H9 (cell line): ENCODE data around the gene LGALS4. TPM values are rescaled to one million over a fixed set of nuclear protein-coding genes. Genes with fewer than 3 reads are reported as not detected.
"Not testable (repeated sequence)": the region's sequence is repeated elsewhere in the genome, so short reads cannot be mapped to it uniquely, and the experiment has no call there.

Source experiments
- DNase-seq: peaks from one replicate; pipeline ENCODE4 v3.0.0-alpha.2; 2017
- H2AFZ ChIP-seq: one replicate; pipeline ENCODE4 v1.6.1; 2013; ENCODE audit warnings: mild to moderate bottlenecking, low read length, control low read depth, moderate library complexity
- H2AK5ac ChIP-seq: 2 replicates; pipeline ENCODE4 v1.6.1; 2013; ENCODE audit warnings: low read length, control low read depth, mixed read lengths; ENCODE audit not compliant: insufficient read length
- H2BK120ac ChIP-seq: one replicate; pipeline ENCODE4 v1.6.1; 2013; ENCODE audit warnings: low read depth, mild to moderate bottlenecking, low read length, control low read depth, inconsistent platforms; ENCODE audit not compliant: poor library complexity, severe bottlenecking
- H2BK12ac ChIP-seq: 2 replicates; pipeline ENCODE4 v1.6.1; 2013; ENCODE audit warnings: low read length, control low read depth, mixed read lengths, low read depth; ENCODE audit not compliant: insufficient read length
- H2BK15ac ChIP-seq: 2 replicates; pipeline ENCODE4 v1.6.1; 2013; ENCODE audit warnings: low read depth, low read length, control low read depth
- H2BK20ac ChIP-seq: one replicate; pipeline ENCODE4 v1.6.1; 2013; ENCODE audit warnings: low read depth, mild to moderate bottlenecking, low read length, control low read depth, inconsistent platforms; ENCODE audit not compliant: poor library complexity, severe bottlenecking
- H2BK5ac ChIP-seq: 2 replicates; pipeline ENCODE4 v1.6.1; 2013; ENCODE audit warnings: low read length, control low read depth, mixed read lengths; ENCODE audit not compliant: insufficient read length
- H3K14ac ChIP-seq: 2 replicates; pipeline ENCODE4 v1.6.1; 2013; ENCODE audit warnings: low read length, control low read depth; ENCODE audit not compliant: insufficient read depth
- H3K18ac ChIP-seq: 2 replicates; pipeline ENCODE4 v1.6.1; 2013; ENCODE audit warnings: low read depth, mild to moderate bottlenecking, mixed read lengths, low read length, control low read depth; ENCODE audit not compliant: insufficient read length
- H3K23ac ChIP-seq: 2 replicates; pipeline ENCODE4 v1.6.1; 2013; ENCODE audit warnings: low read length, control low read depth, mixed read lengths, low read depth; ENCODE audit not compliant: insufficient read length
- H3K23me2 ChIP-seq: 2 replicates; pipeline ENCODE4 v1.6.1; 2013; ENCODE audit warnings: low read depth, mild to moderate bottlenecking, mixed read lengths, low read length, control low read depth; ENCODE audit not compliant: insufficient read length, poor library complexity, severe bottlenecking
- H3K27ac ChIP-seq: 2 replicates; pipeline ENCODE4 v1.5.1; 2013; ENCODE audit warnings: low read length, control low read depth, mixed read lengths, low read depth; ENCODE audit not compliant: insufficient read length
- H3K27me3 ChIP-seq: 2 replicates; pipeline ENCODE4 v1.6.1; 2013; ENCODE audit warnings: low read length, control low read depth, inconsistent platforms; ENCODE audit not compliant: insufficient read depth
- H3K4ac ChIP-seq: 2 replicates; pipeline ENCODE4 v1.6.1; 2013; ENCODE audit warnings: low read depth, mild to moderate bottlenecking, control low read depth, inconsistent platforms, low read length, moderate library complexity
- H3K4me1 ChIP-seq: 2 replicates; pipeline ENCODE4 v1.6.1; 2013; ENCODE audit warnings: low read length, control low read depth, inconsistent platforms; ENCODE audit not compliant: insufficient read depth
- H3K4me2 ChIP-seq: 2 replicates; pipeline ENCODE4 v1.6.1; 2013; ENCODE audit warnings: low read length, control low read depth, mixed read lengths; ENCODE audit not compliant: insufficient read length, insufficient read depth
- H3K56ac ChIP-seq: 2 replicates; pipeline ENCODE4 v1.6.1; 2013; ENCODE audit warnings: low read depth, mild to moderate bottlenecking, mixed read lengths, low read length, control low read depth; ENCODE audit not compliant: insufficient read length
- H3K79me1 ChIP-seq: 2 replicates; pipeline ENCODE4 v1.6.1; 2013; ENCODE audit warnings: low read depth, mild to moderate bottlenecking, moderate library complexity, low read length, control low read depth, inconsistent platforms; ENCODE audit not compliant: insufficient read depth, poor library complexity, severe bottlenecking
- H3K79me2 ChIP-seq: 2 replicates; pipeline ENCODE4 v1.6.1; 2013; ENCODE audit warnings: low read length, control low read depth, inconsistent platforms; ENCODE audit not compliant: insufficient read depth
- H3K9ac ChIP-seq: 2 replicates; pipeline ENCODE4 v1.6.1; 2013; ENCODE audit warnings: low read length, control low read depth, mixed read lengths; ENCODE audit not compliant: insufficient read length; ENCODE audit errors: extremely low read depth
- H3K9me3 ChIP-seq: one replicate; pipeline ENCODE4 v1.6.1; 2013; ENCODE audit warnings: low read depth, low read length, inconsistent platforms; ENCODE audit not compliant: control insufficient read depth
- H3T11ph ChIP-seq: one replicate; pipeline ENCODE4 v1.6.1; 2013; ENCODE audit warnings: mild to moderate bottlenecking, low read length, control low read depth, inconsistent platforms
- H4K20me1 ChIP-seq: one replicate; pipeline ENCODE4 v1.6.1; 2013; ENCODE audit not compliant: control insufficient read depth, insufficient read length, insufficient read depth
- H4K5ac ChIP-seq: 2 replicates; pipeline ENCODE4 v1.6.1; 2013; ENCODE audit warnings: low read depth, mild to moderate bottlenecking, mixed read lengths, low read length, control low read depth; ENCODE audit not compliant: insufficient read length
- H4K8ac ChIP-seq: replicated peaks from 2 replicates; pipeline ENCODE4 v1.6.1; 2013; ENCODE audit warnings: low read length, control low read depth, mixed read lengths, low read depth; ENCODE audit not compliant: insufficient read length
- H4K91ac ChIP-seq: 2 replicates; pipeline ENCODE4 v1.6.1; 2013; ENCODE audit warnings: low read depth, mild to moderate bottlenecking, moderate library complexity, mixed read lengths, low read length, control low read depth; ENCODE audit not compliant: insufficient read length
- H3K27ac Mint-ChIP-seq, 3 experiments: 2 replicates in 2 of 3; 3 replicates in 1 of 3; pipeline ENCODE4 v1.8.0; 2020 to 2021; ENCODE audit warnings: mixed read lengths in 3 of 3, mild to moderate bottlenecking in 1 of 3, moderate library complexity in 1 of 3
- H3K27me3 Mint-ChIP-seq: 2 replicates; pipeline ENCODE4 v1.8.0; 2021; ENCODE audit warnings: low read depth, mild to moderate bottlenecking, moderate library complexity, mixed read lengths
- H3K36me3 Mint-ChIP-seq, 3 experiments: 2 replicates in 2 of 3; 3 replicates in 1 of 3; pipeline ENCODE4 v1.8.0; 2020 to 2021; ENCODE audit warnings: low read depth in 3 of 3, mixed read lengths in 3 of 3; ENCODE audit not compliant: insufficient read depth in 1 of 3
- H3K4me1 Mint-ChIP-seq, 2 experiments: 2 replicates each; pipeline ENCODE4 v1.8.0; 2020; ENCODE audit warnings: mixed read lengths in 2 of 2
- H3K4me3 Mint-ChIP-seq, 2 experiments: 2 replicates in 1 of 2; 3 replicates in 1 of 2; pipeline ENCODE4 v1.8.0; 2020 to 2021; ENCODE audit warnings: mild to moderate bottlenecking in 2 of 2, mixed read lengths in 2 of 2, moderate library complexity in 1 of 2
- H3K9me3 Mint-ChIP-seq, 2 experiments: 2 replicates in 1 of 2; 3 replicates in 1 of 2; pipeline ENCODE4 v1.8.0; 2020; ENCODE audit warnings: mild to moderate bottlenecking in 2 of 2, mixed read lengths in 2 of 2, moderate library complexity in 1 of 2
- CTCF ChIP-seq: fragments of 200-600 bp; sonication (generic); conservative IDR thresholded peaks from 3 replicates; pipeline ENCODE4 v1.8.0; 2021; ENCODE audit warnings: antibody characterized with exemption, mild to moderate bottlenecking
- WGBS: extraction: QIAGEN DNeasy Blood & Tissue Kit; methylation state at CpG from one replicate; pipeline ENCODE4 v1.1.7; 2013; ENCODE audit warnings: missing lambda C conversion rate, low lambda C conversion rate, mixed read lengths; ENCODE audit not compliant: insufficient read length; ENCODE audit errors: extremely low coverage; 5-methylcytosine and 5-hydroxymethylcytosine counted together
- total RNA-seq: library from RNA; stranded (reverse); gene quantifications from 2 replicates; pipeline ENCODE4 v1.2.1, GENCODE V29; 2021

LGALS4 gene
- total RNA-seq, 1 experiment from 2014 or later, result 0.68 TPM

- WGBS, result no CpG with 5 or more reads among the region's 10 CpGs
Measured at GRCh38 chr19:38759590-38760003, 53.1 kb downstream of the LGALS4 start.

GRCh38 chr19:38754196-38754595 lies 58.5 kb downstream of the LGALS4 start:
- H3K14ac ChIP-seq, H3K9me3 Mint-ChIP-seq, H4K5ac ChIP-seq, H4K91ac ChIP-seq, H4K8ac ChIP-seq, H3T11ph ChIP-seq, H2AFZ ChIP-seq, H3K4me1 Mint-ChIP-seq, H2BK12ac ChIP-seq, H3K4me2 ChIP-seq, H3K27me3 ChIP-seq, H2BK15ac ChIP-seq, H3K36me3 Mint-ChIP-seq, H3K79me2 ChIP-seq, H3K56ac ChIP-seq, H3K23me2 ChIP-seq, H3K23ac ChIP-seq, H3K18ac ChIP-seq, H3K4me1 ChIP-seq, DNase-seq, H3K27ac ChIP-seq, H3K9me3 ChIP-seq, H2BK5ac ChIP-seq, H3K4ac ChIP-seq, H3K79me1 ChIP-seq, H2BK120ac ChIP-seq, H2AK5ac ChIP-seq, H3K4me3 Mint-ChIP-seq, H2BK20ac ChIP-seq, H3K27ac Mint-ChIP-seq, H3K9ac ChIP-seq, H4K20me1 ChIP-seq: not testable (repeated sequence)
- no CpG with 5 or more reads among the region's 2 CpGs for WGBS
- peaks cover 21% of the 10 kb centered on the region for H3K27me3 Mint-ChIP-seq

More at GRCh38 chr19:38759590-38760003, 53.1 kb downstream of the LGALS4 start:
- no peak overlapping the region for H2BK12ac ChIP-seq
- H3K9ac ChIP-seq, result no peak overlapping the region
- H2AFZ ChIP-seq, result no peak overlapping the region
- H3K4ac ChIP-seq, result no peak overlapping the region
- H3K79me1 ChIP-seq, result no peaks in the 10 kb centered on the region
- no peak overlapping the region for H2BK5ac ChIP-seq
- Mint-ChIP-seq H3K9me3 (no peaks in the 10 kb centered on the region), H3K4me3 (no peak overlapping the region), H3K27ac (no peak overlapping the region), H3K4me1 (no peaks in the 10 kb centered on the region), H3K36me3 (no peaks in the 10 kb centered on the region), H3K27me3 (no peaks in the 10 kb centered on the region; the same call in none of the 2 replicates)
- no peak overlapping the region for H3K23ac ChIP-seq
- H4K5ac ChIP-seq, result no peak overlapping the region
- H4K20me1 ChIP-seq, result no peaks in the 10 kb centered on the region
- no peaks in the 10 kb centered on the region for H3K9me3 ChIP-seq
- no peak overlapping the region for H2AK5ac ChIP-seq
- no peaks in the 10 kb centered on the region for H3K23me2 ChIP-seq
- no peak for TF ChIP-seq CTCF
- no peak overlapping the region for H4K8ac ChIP-seq
- no peak overlapping the region for H4K91ac ChIP-seq
- H3K27me3 ChIP-seq, result no peaks in the 10 kb centered on the region
- no peak overlapping the region for H3K14ac ChIP-seq
- no peak overlapping the region for H2BK120ac ChIP-seq
- H3K4me2 ChIP-seq, result no peak overlapping the region
- H3K18ac ChIP-seq, result no peak overlapping the region
- no peaks in the 10 kb centered on the region for H3K4me1 ChIP-seq
- DNase-seq, result no peak
- H3K27ac ChIP-seq, result no peak overlapping the region
- H3K79me2 ChIP-seq, result no peaks in the 10 kb centered on the region
- H2BK15ac ChIP-seq, result no peak overlapping the region
- H2BK20ac ChIP-seq, result no peak overlapping the region
- H3K56ac ChIP-seq, result no peak overlapping the region
- no peak overlapping the region for H3T11ph ChIP-seq
